Upper lobe of right lung (tissue), 1 donor: ENCODE results near the gene MAOB. TPM values are rescaled to one million over a fixed set of nuclear protein-coding genes. Genes with fewer than 3 reads are reported as not detected.

Source experiments
- ATAC-seq: fragments of 200-7000 bp; cut with Tn5 transposase; one replicate; pipeline ENCODE4 v1.9.1; 2020; ENCODE audit warnings: mild to moderate bottlenecking, moderate library complexity
- DNase-seq: peaks from one replicate; pipeline ENCODE4 v3.0.0-alpha.2; 2020
- H3K27ac ChIP-seq: fragments of 200-600 bp; one replicate; pipeline ENCODE4 v1.8.0; 2022
- H3K27me3 ChIP-seq: fragments of 200-600 bp; one replicate; pipeline ENCODE4 v1.8.0; 2022; ENCODE audit warnings: mild to moderate bottlenecking
- H3K36me3 ChIP-seq: fragments of 200-600 bp; one replicate; pipeline ENCODE4 v1.8.0; 2022
- H3K4me1 ChIP-seq: fragments of 200-600 bp; one replicate; pipeline ENCODE4 v1.8.0; 2022
- H3K4me3 ChIP-seq: fragments of 200-600 bp; one replicate; pipeline ENCODE4 v1.8.0; 2022; ENCODE audit warnings: mild to moderate bottlenecking
- H3K9me3 ChIP-seq: fragments of 200-600 bp; one replicate; pipeline ENCODE4 v1.8.0; 2022
- CTCF ChIP-seq: fragments of 200-600 bp; IDR thresholded peaks from one replicate; pipeline ENCODE4 v1.8.0; 2022; ENCODE audit warnings: antibody characterized with exemption
- intact Hi-C: fragments of 100-400 bp; cut with DNase I; formaldehyde crosslinking; loops from one replicate; pipeline ENCODE4 v1.11.0; 2022
- total RNA-seq: library from RNA; stranded (reverse); fragmentation: NEBNext Ultra II Directional; extraction: Animal tissue kit (Norgen Biotek cat#: 25700); gene quantifications from one replicate; pipeline ENCODE4 v1.2.1, GENCODE V29; 2021
- donor health status: DM: no; HTN: yes; CAD: no; lungs with severe emphysema.

Gene MAOB
- total RNA-seq, 1 donor from 2014 or later, result 38.9 TPM

DNA sequence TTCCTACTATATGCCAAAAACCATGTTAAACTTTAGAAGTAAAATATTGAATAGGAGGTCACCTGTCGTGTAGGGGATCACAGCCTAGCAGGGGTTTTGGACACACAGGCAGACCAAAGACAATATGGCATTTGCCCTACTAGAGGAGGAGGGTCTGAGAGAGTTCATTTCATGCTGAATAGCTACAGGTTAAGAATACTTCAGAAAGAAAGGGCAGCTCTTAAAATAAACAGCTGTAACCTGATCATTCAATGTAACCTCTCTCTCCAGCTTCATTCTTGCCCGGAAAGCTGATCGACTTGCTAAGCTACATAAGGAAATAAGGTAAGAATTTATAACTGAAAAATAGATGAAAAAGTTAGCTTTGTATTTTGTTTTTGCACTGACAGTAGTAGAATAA lies 146.3 kb downstream of the MAOB start:
- H3K4me1 ChIP-seq, result no peaks in the 10 kb centered on the region
- TF ChIP-seq CTCF, result no peak
- intact Hi-C loops, result no loop called here
- ATAC-seq, result no peak
- H3K9me3 ChIP-seq, result no peaks in the 10 kb centered on the region
- no peak for DNase-seq
- no peak overlapping the region for H3K4me3 ChIP-seq
- H3K36me3 ChIP-seq, result peaks cover 3% of the 10 kb centered on the region
- H3K27me3 ChIP-seq, result no peaks in the 10 kb centered on the region
- H3K27ac ChIP-seq, result no peak overlapping the region

DNA sequence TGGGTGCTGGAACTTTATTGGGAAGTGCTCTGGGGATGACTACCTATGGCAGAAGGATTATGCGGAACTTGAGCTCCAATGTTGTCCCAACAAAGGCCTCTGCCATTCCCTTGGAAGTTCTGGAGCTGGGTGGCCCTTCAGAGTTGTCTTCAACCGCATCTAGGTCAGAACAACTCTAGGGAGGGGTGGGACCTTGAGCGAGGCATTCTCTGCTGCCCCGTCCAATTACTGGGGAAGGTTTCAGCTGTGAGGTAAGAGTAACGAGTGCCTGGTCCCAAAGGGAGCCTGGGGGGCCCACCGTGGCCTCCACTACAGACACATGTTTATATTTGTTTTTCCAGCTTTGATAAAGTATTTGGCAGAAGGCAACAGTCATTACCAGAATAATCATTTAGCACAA lies 146.7 kb downstream of the MAOB start:
- Histone ChIP-seq H3K9me3 (no peaks in the 10 kb centered on the region), H3K27me3 (no peaks in the 10 kb centered on the region), H3K4me1 (no peaks in the 10 kb centered on the region), H3K36me3 (peaks cover 3% of the 10 kb centered on the region), H3K4me3 (no peak overlapping the region), H3K27ac (no peak overlapping the region)
- intact Hi-C loops, result no loop called here
- TF ChIP-seq CTCF, result no peak
- ATAC-seq (no peak), DNase-seq (no peak)

- H3K9me3 ChIP-seq, result no peaks in the 10 kb centered on the region
- no peaks in the 10 kb centered on the region for H3K27me3 ChIP-seq
- no peak overlapping the region for H3K4me3 ChIP-seq
- H3K27ac ChIP-seq, result no peak overlapping the region
- no peak for TF ChIP-seq CTCF
- DNase-seq (no peak), ATAC-seq (no peak)
- no peaks in the 10 kb centered on the region for H3K4me1 ChIP-seq
- intact Hi-C loops, result no loop called here
- peaks cover 3% of the 10 kb centered on the region for H3K36me3 ChIP-seq
These were observed 147.8 kb downstream of the MAOB start for GRCh38 chrX:43734444-43734843.

- H3K27ac ChIP-seq, result no peak overlapping the region
- DNase-seq (no peak), ATAC-seq (no peak)
- H3K36me3 ChIP-seq, result peaks cover 3% of the 10 kb centered on the region
- no peak overlapping the region for H3K4me3 ChIP-seq
- no peaks in the 10 kb centered on the region for H3K4me1 ChIP-seq
- no peaks in the 10 kb centered on the region for H3K9me3 ChIP-seq
- no peak for TF ChIP-seq CTCF
- H3K27me3 ChIP-seq, result no peaks in the 10 kb centered on the region
- intact Hi-C loops, result no loop called here
These were observed 148.6 kb downstream of the MAOB start for GRCh38 chrX:43733699-43734098.

DNA sequence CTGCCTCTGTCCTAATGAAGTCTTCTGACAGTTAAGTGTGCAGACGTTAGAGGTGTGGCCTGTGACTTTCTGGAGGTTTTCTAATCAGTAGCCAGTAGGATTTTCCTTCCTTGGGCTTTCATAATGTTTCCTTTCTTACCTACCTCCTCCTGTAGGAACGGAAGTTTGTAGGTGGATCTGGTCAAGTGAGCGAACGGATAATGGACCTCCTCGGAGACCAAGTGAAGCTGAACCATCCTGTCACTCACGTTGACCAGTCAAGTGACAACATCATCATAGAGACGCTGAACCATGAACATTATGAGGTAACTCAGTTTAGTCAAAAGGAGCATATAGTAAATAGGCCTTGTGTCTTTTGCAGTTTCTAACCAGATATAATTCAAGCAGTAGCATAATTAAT lies 151.2 kb downstream of the MAOB start:
- Histone ChIP-seq H3K36me3 (peaks cover under 1% of the 10 kb centered on the region), H3K9me3 (no peaks in the 10 kb centered on the region), H3K27me3 (no peaks in the 10 kb centered on the region), H3K4me3 (no peak overlapping the region), H3K4me1 (no peaks in the 10 kb centered on the region), H3K27ac (no peak overlapping the region)
- no peak for TF ChIP-seq CTCF
- intact Hi-C loops, result no loop called here
- ATAC-seq, result no peak
- no peak for DNase-seq

DNA sequence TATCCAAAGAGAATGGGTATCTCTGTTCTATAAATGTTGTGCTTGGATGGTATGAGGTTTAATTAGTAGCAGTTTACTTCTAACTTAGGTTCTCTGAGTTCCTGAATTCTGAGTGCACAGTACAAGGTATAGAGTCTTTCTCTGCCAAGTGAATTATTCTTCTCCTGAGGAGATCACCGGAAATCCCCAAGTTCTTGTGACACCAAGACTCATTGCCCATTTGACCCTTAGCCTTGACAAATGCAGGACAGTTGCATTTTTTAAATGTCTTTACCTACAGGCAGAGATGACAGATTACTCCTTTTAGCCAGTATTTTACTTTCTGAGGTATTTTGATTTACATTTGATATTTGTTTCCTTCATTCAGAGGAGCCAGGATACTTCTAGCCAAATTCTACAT lies 153.3 kb downstream of the MAOB start:
- Histone ChIP-seq H3K27me3 (no peaks in the 10 kb centered on the region), H3K27ac (no peak overlapping the region), H3K36me3 (no peaks in the 10 kb centered on the region), H3K4me3 (no peak overlapping the region), H3K4me1 (no peaks in the 10 kb centered on the region), H3K9me3 (no peaks in the 10 kb centered on the region)
- no peak for DNase-seq
- TF ChIP-seq CTCF, result no peak
- no peak for ATAC-seq
- intact Hi-C loops, result no loop called here
